ENCODE data around the gene SMKR1. TPM values are rescaled to one million over a fixed set of nuclear protein-coding genes. Genes with fewer than 3 reads are reported as not detected.

The SMKR1 gene
- polyA plus RNA-seq, 2 of the 4 experiments (the other 2 are of a cell fraction): 12.2 to 13.6 TPM

GRCh38 chr7:129557686-129558481, 55.6 kb downstream of the SMKR1 start:
- CTCF ChIA-PET: interaction anchor here (0.7 to 2.4 kb wide), 5 partner anchors 8 to 86 kb away, joined by 3 to 7 read pairs (median 5); no protein-coding TSS in a partner anchor
- no peak overlapping the region for H3K4me3 ChIP-seq
- POLR2A ChIA-PET: no interaction called here
- peaks cover 12% of the 10 kb centered on the region for H3K4me1 ChIP-seq
- ATAC-seq (no peak), DNase-seq (ENCODE audit: low read depth in 1 of 2, low spot score in 1 of 2) (no peak), FAIRE-seq (no peak)
- WGBS (ENCODE audit: missing lambda C conversion rate): 67% methylated on average over 8 of the region's 11 CpGs
- H3K27ac ChIP-seq: no peak overlapping the region
- no peaks in the 10 kb centered on the region for H3K9me3 ChIP-seq
- H3K4me2 ChIP-seq: no peak overlapping the region
- TF ChIP-seq E2F6 (IDR thresholded peaks at IDR 0.05; ENCODE audit: borderline replicate concordance, low read depth) (no peak), MYC (IDR thresholded peaks at IDR 0.05; ENCODE audit: borderline replicate concordance, low read length) (no peak), SREBF2 (IDR thresholded peaks at IDR 0.05) (no peak), HEYL (CRISPR knock-in tag; IDR thresholded peaks at IDR 0.05) (no peak), HOXA7 (CRISPR knock-in tag; IDR thresholded peaks at IDR 0.05) (no peak), ZNF302 (CRISPR knock-in tag; IDR thresholded peaks at IDR 0.05) (no peak), FOSL2 (IDR thresholded peaks at IDR 0.05) (no peak), FOSL2 (CRISPR knock-in tag; IDR thresholded peaks at IDR 0.05) (no peak), BCL3 (IDR thresholded peaks at IDR 0.05) (no peak), USF2 (IDR thresholded peaks at IDR 0.05) (no peak)

GRCh38 chr7:129559564-129559963, 57.2 kb downstream of the SMKR1 start:
- H3K27ac ChIP-seq: no peak overlapping the region
- H3K4me2 ChIP-seq: no peak overlapping the region
- ChIA-PET CTCF (interaction anchor here (2.3 kb wide), 1 partner anchor 10 kb away, joined by 6 read pairs; no protein-coding TSS in a partner anchor), POLR2A (no interaction called here)
- no peak for FAIRE-seq
- TF ChIP-seq RFX5 (IDR thresholded peaks at IDR 0.05) (no peak), CTCF (IDR thresholded peaks at IDR 0.05) (no peak), HMGXB4 (CRISPR knock-in tag; IDR thresholded peaks at IDR 0.05; ENCODE audit: borderline replicate concordance) (no peak), ATOH8 (CRISPR knock-in tag; IDR thresholded peaks at IDR 0.05; ENCODE audit: low read depth) (no peak), RNF2 (IDR thresholded peaks at IDR 0.05; ENCODE audit: borderline replicate concordance, low read depth) (no peak), GATA3 (IDR thresholded peaks at IDR 0.05; ENCODE audit: borderline replicate concordance) (no peak)
- DNase-seq (ENCODE audit: low read depth in 1 of 2, low spot score in 1 of 2): no peak
- ATAC-seq: no peak
- no peaks in the 10 kb centered on the region for H3K9me3 ChIP-seq
- 67% methylated on average over 8 of the region's 8 CpGs for WGBS (ENCODE audit: missing lambda C conversion rate)
- H3K4me1 ChIP-seq: peaks cover 12% of the 10 kb centered on the region
- no peak overlapping the region for H3K4me3 ChIP-seq
